HG03060 (cell line): ENCODE data around the gene UFL1.
"Not testable (repeated sequence)": the region's sequence is repeated elsewhere in the genome, so short reads cannot be mapped to it uniquely, and the experiment has no call there.

Experiments
- ATAC-seq: cut with Tn5 transposase; IDR thresholded peaks from one replicate; pipeline ENCODE4 v1.9.1; 2021; ENCODE audit warnings: low read depth, moderate number of reproducible peaks; ENCODE audit not compliant: unreplicated experiment

UFL1 gene

GRCh38 chr6:96521644-96522464 lies at the start of gene UFL1:
UFL1 (plus strand) TSS chr6:96521806; CDS start chr6:96521874, 68 bp downstream.
- ATAC-seq, result peak; percentile 94

DNA sequence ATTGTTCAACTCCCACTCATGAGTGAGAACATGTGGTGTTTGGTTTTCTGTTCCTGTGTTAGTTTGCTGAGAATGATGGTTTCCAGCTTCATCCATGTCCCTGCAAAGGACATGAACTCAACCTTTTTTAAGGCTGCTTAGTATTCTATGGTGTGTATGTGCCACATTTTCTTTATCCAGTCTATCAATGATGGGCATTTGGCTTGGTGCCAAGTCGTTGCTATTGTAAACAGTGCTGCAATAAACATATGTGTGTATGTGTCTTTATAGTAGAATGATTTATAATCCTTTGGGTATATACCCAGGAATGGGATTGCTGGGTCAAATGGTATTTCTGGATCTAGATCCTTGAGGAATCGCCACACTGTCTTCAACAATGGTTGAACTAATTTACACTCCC lies 49.3 kb upstream of the UFL1 start:
- not testable (repeated sequence) for ATAC-seq

DNA sequence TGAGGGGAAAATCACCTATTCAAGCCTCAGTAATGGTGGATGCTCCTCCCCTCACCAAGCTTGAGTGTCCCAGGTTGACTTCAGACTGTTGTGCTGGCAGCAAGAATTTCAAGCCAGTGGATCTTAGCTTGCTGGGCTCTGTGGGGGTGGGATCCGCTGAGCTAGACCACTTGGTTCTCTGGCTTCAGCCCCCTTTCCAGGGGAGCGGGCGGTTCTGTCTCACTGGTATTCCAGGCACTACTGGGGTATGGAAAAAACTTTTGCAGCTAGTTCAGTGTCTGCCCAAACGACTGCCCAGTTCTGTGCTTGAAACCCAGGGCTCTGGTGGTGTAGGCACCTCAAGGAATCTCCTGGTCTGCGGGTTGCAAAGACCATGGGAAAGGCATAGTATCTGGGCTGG lies 42.9 kb upstream of the UFL1 start:
- ATAC-seq, result no peak

GRCh38 chr6:96491926-96492325 lies 29.7 kb upstream of the UFL1 start:
- ATAC-seq, result no peak

DNA sequence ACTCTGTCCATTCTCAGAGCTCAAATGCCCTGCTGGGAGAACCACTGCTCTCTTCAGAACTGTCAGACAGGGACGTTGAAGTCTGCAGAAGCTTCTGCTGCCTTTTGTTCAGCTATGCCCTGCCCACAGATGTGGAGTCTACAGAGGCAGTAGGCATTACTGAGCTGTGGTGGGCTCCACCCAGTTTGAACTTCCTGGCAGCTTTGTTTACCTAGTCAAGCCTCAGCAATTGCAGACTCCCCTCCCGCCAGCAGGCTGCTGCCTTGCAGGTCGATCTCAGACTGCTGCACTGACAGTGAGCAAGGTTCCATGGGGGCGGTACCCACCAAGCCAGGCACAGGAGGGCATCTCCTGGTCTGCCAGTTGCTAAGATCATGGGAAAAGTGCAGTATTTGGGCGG lies 21.8 kb upstream of the UFL1 start:
- no peak for ATAC-seq

DNA sequence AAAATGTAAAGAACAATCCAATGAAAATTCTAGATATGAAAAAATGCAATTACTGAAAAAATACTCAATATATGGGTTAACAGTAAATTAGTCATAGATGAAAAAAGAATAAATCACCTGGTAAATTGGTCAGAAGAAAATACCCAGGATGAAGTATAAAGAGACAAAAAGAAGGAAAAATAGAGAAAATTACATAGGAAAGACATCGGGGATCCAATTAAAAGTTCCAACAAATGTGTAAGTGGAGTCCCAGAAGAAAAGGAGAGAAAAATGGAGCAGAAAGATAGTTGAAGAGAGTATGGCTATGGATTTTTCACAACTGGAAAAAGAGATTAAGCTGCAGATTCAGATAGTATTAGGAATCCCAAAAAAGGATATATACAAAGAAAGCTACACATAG lies 18.7 kb upstream of the UFL1 start:
- ATAC-seq, result no peak

DNA sequence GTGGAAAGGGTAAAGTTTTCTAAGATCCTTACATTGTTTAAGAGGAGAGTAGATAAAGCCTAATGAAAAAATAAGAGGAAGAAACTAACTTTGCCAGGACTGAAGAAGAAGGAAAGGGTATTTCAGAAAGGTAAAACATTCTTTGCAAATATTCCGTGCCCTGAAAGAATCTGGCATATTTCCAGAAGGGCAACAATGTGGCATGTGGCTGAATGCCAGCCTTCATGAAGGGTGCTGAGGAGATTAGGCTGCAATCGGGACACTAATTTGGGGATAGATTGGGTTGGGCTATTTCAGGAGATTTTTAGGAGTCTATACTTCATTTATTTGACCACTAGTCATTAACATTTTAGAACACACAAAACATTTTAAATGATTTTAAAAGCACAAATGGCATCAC lies 16.2 kb upstream of the UFL1 start:
- no peak for ATAC-seq

- ATAC-seq, result no peak
Measured at GRCh38 chr6:96509281-96509680, 12.3 kb upstream of the UFL1 start.

DNA sequence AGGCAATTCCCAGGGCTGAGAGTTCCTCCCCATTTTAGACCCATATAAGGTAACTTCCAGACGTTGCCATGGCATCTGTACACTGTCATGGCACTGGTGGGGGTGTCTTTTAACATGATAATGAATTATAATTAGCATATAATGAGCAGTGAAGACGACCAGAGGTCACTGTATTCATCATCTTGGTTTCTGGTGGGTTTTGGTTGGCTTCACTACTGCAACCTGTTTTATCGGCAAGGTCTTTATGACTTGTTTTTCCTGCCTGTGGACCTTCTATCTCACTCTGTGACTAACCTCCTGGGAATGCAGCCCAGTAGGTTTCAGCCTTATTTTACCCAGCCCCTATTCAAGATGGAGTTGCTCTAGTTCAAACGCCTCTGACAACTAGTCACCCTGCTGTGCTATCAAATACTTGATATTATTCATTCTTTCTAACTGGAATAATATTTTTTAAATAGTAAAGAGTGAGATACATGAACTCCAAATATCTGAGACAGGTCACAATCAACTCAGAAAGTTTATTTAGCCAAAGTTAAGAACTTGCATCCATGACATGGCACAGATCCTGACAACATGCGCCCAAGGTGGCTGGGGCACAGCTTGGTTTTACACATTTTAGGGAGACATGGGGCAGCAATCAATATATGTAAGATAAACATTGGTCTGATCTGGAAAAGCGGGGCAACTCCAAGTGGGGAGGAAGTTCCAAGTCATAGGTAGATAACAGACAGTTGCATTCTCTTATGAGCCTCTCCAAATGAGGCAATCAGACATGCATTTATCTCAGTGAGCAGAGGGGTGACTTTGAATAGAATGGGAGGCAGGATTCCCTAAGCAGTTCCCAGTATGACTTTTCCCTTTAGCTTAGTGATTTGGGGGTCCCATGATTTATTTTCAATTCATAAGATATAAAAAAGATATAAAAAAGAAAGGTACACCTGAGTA lies 1.2 kb upstream of the UFL1 start:
- ATAC-seq, result no peak

GRCh38 chr6:96521306-96521643 lies 331 bp upstream of the UFL1 start:
- no peak for ATAC-seq

GRCh38 chr6:96522465-96523009 lies 931 bp downstream of the UFL1 start:
- ATAC-seq, result peak; percentile 8

DNA sequence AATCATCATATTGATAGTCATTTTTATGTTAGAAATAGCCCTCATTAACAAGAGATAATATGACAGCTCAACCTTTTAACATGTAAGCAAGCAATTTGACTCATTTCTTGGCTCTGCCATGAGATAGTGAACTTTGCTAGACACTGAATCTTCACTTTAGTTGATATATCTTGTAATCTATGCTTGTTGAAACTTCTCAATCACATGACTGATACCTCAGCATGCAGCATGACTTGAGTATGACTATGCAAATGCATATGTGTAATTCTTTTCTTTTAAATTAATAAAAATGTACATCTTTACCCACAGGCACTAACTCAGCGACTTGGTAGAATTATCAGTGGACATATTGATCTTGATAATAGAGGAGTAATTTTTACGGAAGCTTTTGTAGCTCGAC lies 6.6 kb downstream of the UFL1 start:
- ATAC-seq, result no peak

GRCh38 chr6:96532399-96532798 lies 10.8 kb downstream of the UFL1 start:
- peak; percentile 61 for ATAC-seq

DNA sequence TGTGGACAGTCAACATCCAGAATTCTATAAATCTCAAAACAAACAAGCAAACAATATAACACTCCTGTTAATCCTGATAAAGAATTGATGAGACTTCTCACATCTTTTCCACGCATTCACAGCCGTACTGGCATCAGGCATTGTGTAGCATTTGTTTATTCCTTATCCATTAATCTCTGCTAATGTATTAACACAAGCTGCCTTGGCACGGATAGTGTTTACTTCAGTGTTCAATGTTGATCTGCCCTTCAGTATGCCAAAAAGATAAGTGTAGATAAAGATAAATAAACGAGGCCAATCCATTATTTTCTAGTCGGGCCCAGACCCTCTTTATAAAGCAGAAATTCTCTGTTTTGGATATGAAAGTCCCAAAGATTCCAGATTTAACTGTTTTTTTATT lies 16.1 kb downstream of the UFL1 start:
- no peak for ATAC-seq

DNA sequence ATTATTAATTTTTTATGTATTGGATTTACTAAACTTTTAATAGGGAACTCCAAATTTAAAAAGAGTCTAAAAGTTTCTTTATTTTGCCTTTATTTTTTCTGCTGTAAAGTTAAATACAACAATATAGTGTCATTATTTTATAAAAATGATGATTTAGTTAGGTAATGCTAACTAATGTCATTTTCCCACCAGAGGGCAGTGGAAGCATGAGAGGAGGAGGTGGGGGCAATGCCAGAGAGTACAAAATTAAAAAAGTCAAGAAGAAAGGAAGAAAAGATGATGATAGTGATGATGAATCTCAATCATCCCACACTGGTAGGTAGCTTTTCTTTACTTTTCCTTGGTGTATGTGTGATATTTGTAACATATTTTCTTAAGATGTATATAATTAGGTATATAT lies 21.1 kb downstream of the UFL1 start:
- no peak for ATAC-seq

DNA sequence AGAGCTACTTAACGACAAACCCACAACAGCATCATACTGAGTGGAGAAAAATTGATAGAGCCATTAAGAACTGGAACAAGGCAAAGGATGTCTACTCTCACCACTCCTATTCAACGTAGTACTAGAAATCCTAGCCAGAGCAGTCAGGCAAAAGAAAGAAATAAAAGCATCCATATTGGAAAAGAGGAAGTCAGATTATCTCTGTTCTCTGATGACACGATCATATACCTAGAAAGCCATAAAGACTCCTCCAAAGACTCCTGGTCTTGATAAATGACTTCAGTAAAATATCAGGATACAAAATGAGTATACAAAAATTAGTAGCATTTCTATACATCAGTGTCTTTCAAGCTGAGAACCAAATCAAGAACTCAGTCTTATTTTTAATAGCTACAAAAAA lies 24.3 kb downstream of the UFL1 start:
- no peak for ATAC-seq

- no peak for ATAC-seq
Measured at GRCh38 chr6:96547654-96548053, 26.0 kb downstream of the UFL1 start.

DNA sequence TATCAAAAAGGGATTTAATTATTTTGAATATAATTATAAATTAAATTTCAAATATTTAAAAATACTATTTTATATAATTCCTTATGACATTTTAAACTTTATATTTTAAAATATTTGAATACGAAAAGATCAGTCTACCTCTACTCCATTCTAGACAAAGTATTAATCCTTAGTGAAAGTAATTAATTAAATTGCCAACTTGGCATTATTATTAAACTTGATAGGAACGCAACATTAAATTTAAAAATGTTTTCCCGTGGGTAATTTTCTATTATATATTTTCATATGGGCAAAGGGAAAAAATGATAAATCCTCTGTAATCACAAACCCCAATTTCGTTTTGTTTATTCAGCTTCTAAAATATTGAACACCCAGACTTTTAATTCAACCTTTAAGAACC lies 33.0 kb downstream of the UFL1 start:
- no peak for ATAC-seq

DNA sequence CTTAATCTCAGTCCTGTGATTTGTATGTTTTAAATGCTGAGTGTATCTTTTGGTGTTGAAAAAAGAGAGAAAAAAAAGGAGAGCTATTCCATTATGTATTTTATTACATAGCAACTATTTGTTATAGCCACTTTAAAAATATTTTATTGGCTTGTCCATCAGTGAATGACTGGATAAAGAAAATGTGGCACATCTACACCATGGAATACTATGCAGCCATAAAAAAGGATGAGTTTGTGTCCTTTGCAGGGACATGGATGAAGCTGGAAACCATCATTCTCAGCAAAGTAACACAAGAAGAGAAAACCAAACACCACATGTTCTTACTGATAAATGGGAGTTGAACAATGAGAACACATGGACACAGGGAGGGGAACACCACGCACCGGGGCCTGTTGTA lies 38.1 kb downstream of the UFL1 start:
- ATAC-seq, result not testable (repeated sequence)

DNA sequence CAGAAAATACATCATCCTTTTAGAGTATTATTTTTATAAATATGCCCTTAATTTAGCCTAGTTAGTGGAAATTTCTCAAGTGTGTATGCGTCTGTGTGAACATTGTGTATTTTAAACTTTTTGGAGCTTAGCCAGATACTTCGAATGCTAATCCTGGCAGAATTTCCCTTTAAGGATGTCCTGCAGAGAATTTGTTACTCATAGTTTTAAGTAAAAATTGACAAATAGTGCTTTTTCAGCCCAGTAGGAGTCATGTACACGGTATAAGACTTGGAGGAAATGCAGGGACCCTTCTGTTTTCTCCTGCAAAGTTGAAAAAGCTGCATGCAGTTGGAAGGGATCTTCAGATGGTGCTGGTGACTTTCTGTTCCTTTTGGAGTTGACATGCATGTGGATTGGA lies 41.3 kb downstream of the UFL1 start, which contains the start of gene FHL5:
FHL5 (plus strand) TSS at position 243 of the 400 bp plus-strand sequence. CDS start 40,486 bp downstream, outside the sequence.
- no peak for ATAC-seq

DNA sequence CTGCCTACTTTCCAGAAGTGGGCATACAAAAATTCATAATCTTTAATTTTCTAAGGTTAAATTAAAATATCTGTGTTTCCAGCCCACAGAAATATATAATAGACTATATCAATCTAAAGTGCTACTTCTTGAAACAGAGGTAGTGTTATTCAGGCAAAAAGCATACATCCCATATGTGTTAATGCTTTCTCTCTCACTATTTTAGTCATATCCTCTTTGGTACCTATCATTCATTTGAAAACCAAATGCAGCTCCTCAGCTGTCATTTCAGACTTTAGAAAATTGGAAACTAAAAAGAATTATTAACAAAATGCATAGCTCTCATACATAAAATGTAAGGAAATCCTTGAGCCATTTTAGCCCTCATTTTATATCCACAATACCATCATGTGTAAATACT lies 42.2 kb downstream of the UFL1 start:
- ATAC-seq, result no peak
